ENCODE results near the gene PKNOX2.

DNA sequence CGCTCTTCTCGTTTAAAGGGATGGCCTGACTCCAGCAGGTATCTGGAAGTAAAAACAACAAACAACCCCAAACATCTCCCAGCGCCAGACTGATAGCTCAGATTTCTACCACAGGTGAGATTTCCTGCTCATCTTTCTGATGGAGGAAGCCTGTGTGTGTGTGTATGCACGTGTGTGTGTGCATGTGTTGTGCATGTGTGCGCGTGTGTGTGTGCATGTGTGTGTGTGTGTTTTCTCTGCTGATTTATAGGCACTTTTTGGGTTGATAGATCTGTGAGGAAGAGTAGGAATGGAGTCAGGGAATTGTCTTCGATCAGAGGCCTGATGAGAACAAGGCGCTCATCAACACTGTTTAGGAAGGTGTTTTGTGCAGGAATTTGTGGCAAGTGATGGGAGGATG lies 103.0 kb downstream of the PKNOX2 start:
- TF ChIP-seq, protein P1, sequence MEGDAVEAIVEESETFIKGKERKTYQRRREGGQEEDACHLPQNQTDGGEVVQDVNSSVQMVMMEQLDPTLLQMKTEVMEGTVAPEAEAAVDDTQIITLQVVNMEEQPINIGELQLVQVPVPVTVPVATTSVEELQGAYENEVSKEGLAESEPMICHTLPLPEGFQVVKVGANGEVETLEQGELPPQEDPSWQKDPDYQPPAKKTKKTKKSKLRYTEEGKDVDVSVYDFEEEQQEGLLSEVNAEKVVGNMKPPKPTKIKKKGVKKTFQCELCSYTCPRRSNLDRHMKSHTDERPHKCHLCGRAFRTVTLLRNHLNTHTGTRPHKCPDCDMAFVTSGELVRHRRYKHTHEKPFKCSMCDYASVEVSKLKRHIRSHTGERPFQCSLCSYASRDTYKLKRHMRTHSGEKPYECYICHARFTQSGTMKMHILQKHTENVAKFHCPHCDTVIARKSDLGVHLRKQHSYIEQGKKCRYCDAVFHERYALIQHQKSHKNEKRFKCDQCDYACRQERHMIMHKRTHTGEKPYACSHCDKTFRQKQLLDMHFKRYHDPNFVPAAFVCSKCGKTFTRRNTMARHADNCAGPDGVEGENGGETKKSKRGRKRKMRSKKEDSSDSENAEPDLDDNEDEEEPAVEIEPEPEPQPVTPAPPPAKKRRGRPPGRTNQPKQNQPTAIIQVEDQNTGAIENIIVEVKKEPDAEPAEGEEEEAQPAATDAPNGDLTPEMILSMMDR (IDR thresholded peaks at IDR 0.05; ENCODE audit: insufficient read depth, low read length) = no peak
- TF ChIP-seq POLR2AphosphoS5 (IDR thresholded peaks at IDR 0.05; ENCODE audit: low read depth) = no peak
